ENCODE data around the gene ALPK1. TPM values are rescaled to one million over a fixed set of nuclear protein-coding genes. Genes with fewer than 3 reads are reported as not detected.

Gene ALPK1
- total RNA-seq, 6 experiments from 2014 or later, result 5.8 to 9.0 (median 7.8) TPM

- Mint-ChIP-seq H3K9me3 (peaks cover 15% of the 10 kb centered on the region), H3K27ac (no peak overlapping the region), H3K27me3 (ENCODE audit: insufficient read depth) (no peaks in the 10 kb centered on the region; the same call in 1 of the 2 replicates), H3K4me3 (no peak overlapping the region), H3K4me1 (ENCODE audit: low read depth) (no peaks in the 10 kb centered on the region), H3K36me3 (ENCODE audit: low read depth) (peaks cover 19% of the 10 kb centered on the region)
- DNase-seq, result no peak
- TF ChIP-seq CTCF (IDR thresholded peaks at IDR 0.05), result no peak
Measured at GRCh38 chr4:112355662-112356061, 58.5 kb downstream of the ALPK1 start.

GRCh38 chr4:112357453-112357852 is 60.3 kb downstream of the ALPK1 start:
- peaks cover 29% of the 10 kb centered on the region for H3K36me3 Mint-ChIP-seq (ENCODE audit: low read depth)
- H3K4me1 Mint-ChIP-seq (ENCODE audit: low read depth), result no peaks in the 10 kb centered on the region
- peaks cover 15% of the 10 kb centered on the region for H3K9me3 Mint-ChIP-seq
- no peaks in the 10 kb centered on the region; the same call in 1 of the 2 replicates for H3K27me3 Mint-ChIP-seq (ENCODE audit: insufficient read depth)
- H3K27ac Mint-ChIP-seq, result no peak overlapping the region
- no peak for TF ChIP-seq CTCF (IDR thresholded peaks at IDR 0.05)
- DNase-seq, result no peak
- H3K4me3 Mint-ChIP-seq, result no peak overlapping the region

- H3K4me3 Mint-ChIP-seq, result no peak overlapping the region
- TF ChIP-seq CTCF (IDR thresholded peaks at IDR 0.05), result no peak
- H3K27me3 Mint-ChIP-seq (ENCODE audit: insufficient read depth), result no peaks in the 10 kb centered on the region; the same call in 1 of the 2 replicates
- H3K4me1 Mint-ChIP-seq (ENCODE audit: low read depth), result no peaks in the 10 kb centered on the region
- no peak for DNase-seq
- H3K9me3 Mint-ChIP-seq, result peaks cover 15% of the 10 kb centered on the region
- no peak overlapping the region for H3K27ac Mint-ChIP-seq
- peaks cover 30% of the 10 kb centered on the region for H3K36me3 Mint-ChIP-seq (ENCODE audit: low read depth)
Measured at GRCh38 chr4:112357897-112358296, 60.7 kb downstream of the ALPK1 start.

GRCh38 chr4:112358415-112358814 is 61.2 kb downstream of the ALPK1 start:
- TF ChIP-seq CTCF (IDR thresholded peaks at IDR 0.05), result no peak
- H3K4me1 Mint-ChIP-seq (ENCODE audit: low read depth), result no peaks in the 10 kb centered on the region
- H3K27me3 Mint-ChIP-seq (ENCODE audit: insufficient read depth), result no peaks in the 10 kb centered on the region; the same call in 1 of the 2 replicates
- H3K36me3 Mint-ChIP-seq (ENCODE audit: low read depth), result peaks cover 30% of the 10 kb centered on the region
- no peak overlapping the region for H3K27ac Mint-ChIP-seq
- peaks cover 15% of the 10 kb centered on the region for H3K9me3 Mint-ChIP-seq
- no peak overlapping the region for H3K4me3 Mint-ChIP-seq
- DNase-seq, result no peak

GRCh38 chr4:112358952-112359749 is 62.0 kb downstream of the ALPK1 start:
- TF ChIP-seq CTCF (IDR thresholded peaks at IDR 0.05), result no peak
- Mint-ChIP-seq H3K27ac (no peak overlapping the region), H3K27me3 (ENCODE audit: insufficient read depth) (no peaks in the 10 kb centered on the region; the same call in 1 of the 2 replicates), H3K36me3 (ENCODE audit: low read depth) (peaks cover 30% of the 10 kb centered on the region), H3K9me3 (peaks cover 15% of the 10 kb centered on the region), H3K4me1 (ENCODE audit: low read depth) (no peaks in the 10 kb centered on the region), H3K4me3 (no peak overlapping the region)
- no peak for DNase-seq

Data from HFFc6 (cell line).